HEK293 (cell line): Measurements from ENCODE around the gene AMD1.

Experiments used
- EGR2 ChIP-seq: fragments of 450-650 bp; formaldehyde crosslinking; IDR thresholded peaks from 2 replicates; pipeline ENCODE4 v1.5.1; 2016; ENCODE audit warnings: low read depth, missing biosample characterization, missing genetic modification characterization
- TF ChIP-seq, protein P1 (sequence below): fragments of 450-650 bp; formaldehyde crosslinking; IDR thresholded peaks from 2 replicates; pipeline ENCODE4 v1.5.1; 2016; ENCODE audit warnings: missing biosample characterization, missing genetic modification characterization
- TF ChIP-seq, protein P2 (sequence below): fragments of 450-650 bp; formaldehyde crosslinking; IDR thresholded peaks from 2 replicates; pipeline ENCODE4 v1.5.1; 2016; ENCODE audit warnings: missing biosample characterization, missing genetic modification characterization
- TF ChIP-seq, protein P3 (sequence below): fragments of 450-650 bp; formaldehyde crosslinking; IDR thresholded peaks from 2 replicates; pipeline ENCODE4 v1.5.1; 2017; ENCODE audit warnings: missing biosample characterization, mild to moderate bottlenecking, missing genetic modification characterization, moderate library complexity

DNA sequence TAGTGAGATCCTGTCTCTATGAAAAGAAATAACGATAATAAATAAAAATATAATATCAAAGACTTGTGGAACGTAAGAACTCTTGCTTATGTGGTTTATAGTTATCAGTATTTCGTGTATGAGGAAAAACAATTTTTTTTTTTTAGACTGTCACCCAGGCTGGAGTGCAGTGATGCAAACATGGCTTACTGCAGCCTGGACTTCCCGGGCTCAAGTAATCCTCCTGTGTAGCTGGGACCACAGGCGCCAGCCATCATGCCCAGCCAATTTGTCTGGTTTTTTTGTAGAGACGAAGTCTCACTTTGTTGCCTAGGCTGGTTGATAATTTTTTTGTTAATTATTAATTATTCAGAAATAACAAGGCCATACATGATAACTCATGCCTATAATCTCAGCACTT lies 40.8 kb upstream of the AMD1 start:
- TF ChIP-seq, protein P1, sequence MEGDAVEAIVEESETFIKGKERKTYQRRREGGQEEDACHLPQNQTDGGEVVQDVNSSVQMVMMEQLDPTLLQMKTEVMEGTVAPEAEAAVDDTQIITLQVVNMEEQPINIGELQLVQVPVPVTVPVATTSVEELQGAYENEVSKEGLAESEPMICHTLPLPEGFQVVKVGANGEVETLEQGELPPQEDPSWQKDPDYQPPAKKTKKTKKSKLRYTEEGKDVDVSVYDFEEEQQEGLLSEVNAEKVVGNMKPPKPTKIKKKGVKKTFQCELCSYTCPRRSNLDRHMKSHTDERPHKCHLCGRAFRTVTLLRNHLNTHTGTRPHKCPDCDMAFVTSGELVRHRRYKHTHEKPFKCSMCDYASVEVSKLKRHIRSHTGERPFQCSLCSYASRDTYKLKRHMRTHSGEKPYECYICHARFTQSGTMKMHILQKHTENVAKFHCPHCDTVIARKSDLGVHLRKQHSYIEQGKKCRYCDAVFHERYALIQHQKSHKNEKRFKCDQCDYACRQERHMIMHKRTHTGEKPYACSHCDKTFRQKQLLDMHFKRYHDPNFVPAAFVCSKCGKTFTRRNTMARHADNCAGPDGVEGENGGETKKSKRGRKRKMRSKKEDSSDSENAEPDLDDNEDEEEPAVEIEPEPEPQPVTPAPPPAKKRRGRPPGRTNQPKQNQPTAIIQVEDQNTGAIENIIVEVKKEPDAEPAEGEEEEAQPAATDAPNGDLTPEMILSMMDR (tag by site-specific recombination), result no peak
- TF ChIP-seq, protein P2, sequence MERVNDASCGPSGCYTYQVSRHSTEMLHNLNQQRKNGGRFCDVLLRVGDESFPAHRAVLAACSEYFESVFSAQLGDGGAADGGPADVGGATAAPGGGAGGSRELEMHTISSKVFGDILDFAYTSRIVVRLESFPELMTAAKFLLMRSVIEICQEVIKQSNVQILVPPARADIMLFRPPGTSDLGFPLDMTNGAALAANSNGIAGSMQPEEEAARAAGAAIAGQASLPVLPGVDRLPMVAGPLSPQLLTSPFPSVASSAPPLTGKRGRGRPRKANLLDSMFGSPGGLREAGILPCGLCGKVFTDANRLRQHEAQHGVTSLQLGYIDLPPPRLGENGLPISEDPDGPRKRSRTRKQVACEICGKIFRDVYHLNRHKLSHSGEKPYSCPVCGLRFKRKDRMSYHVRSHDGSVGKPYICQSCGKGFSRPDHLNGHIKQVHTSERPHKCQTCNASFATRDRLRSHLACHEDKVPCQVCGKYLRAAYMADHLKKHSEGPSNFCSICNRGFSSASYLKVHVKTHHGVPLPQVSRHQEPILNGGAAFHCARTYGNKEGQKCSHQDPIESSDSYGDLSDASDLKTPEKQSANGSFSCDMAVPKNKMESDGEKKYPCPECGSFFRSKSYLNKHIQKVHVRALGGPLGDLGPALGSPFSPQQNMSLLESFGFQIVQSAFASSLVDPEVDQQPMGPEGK (tag by site-specific recombination), result no peak
- TF ChIP-seq, protein P3, sequence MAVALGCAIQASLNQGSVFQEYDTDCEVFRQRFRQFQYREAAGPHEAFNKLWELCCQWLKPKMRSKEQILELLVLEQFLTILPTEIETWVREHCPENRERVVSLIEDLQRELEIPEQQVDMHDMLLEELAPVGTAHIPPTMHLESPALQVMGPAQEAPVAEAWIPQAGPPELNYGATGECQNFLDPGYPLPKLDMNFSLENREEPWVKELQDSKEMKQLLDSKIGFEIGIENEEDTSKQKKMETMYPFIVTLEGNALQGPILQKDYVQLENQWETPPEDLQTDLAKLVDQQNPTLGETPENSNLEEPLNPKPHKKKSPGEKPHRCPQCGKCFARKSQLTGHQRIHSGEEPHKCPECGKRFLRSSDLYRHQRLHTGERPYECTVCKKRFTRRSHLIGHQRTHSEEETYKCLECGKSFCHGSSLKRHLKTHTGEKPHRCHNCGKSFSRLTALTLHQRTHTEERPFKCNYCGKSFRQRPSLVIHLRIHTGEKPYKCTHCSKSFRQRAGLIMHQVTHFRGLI (tag by site-specific recombination), result no peak
- TF ChIP-seq EGR2 (tag by site-specific recombination), result no peak
